Frontal cortex (tissue), 4 donors: ENCODE results near the gene GYS2. TPM values are rescaled to one million over a fixed set of nuclear protein-coding genes. Genes with fewer than 3 reads are reported as not detected.
"Not testable (repeated sequence)": the region's sequence is repeated elsewhere in the genome, so short reads cannot be mapped to it uniquely, and the experiment has no call there.

Experiments used
- DNase-seq, 2 donors: peaks; one replicate each; pipeline ENCODE4 v3.0.0; 2012; ENCODE audit warnings: low spot score in 2 of 2
- FAIRE-seq: peaks from 2 replicates; lab custom pipeline; 2012; peaks lifted over from hg19 to GRCh38; lab: Jason Lieb, UNC
- total RNA-seq: library from RNA; depleted of rRNA; stranded (reverse); fragments of >200 nt; gene quantifications from one replicate; pipeline ENCODE4 v1.2.3, GENCODE V29; 2014
- donor health status: control.
- donor health status: control.
- donor health status: control.

Gene GYS2
- total RNA-seq = not detected

GRCh38 chr12:21604245-21605101 lies at the start of gene GYS2:
TSS of gene GYS2 (minus strand) at chr12:21604847. CDS start at chr12:21604592, 255 bp downstream.
- DNase-seq = no peak
- FAIRE-seq = no peak

- no peak for FAIRE-seq
- no peak for DNase-seq
These were observed 47.2 kb upstream of the GYS2 start for GRCh38 chr12:21651821-21652220.

- DNase-seq (no peak), FAIRE-seq (no peak)
These were observed 46.4 kb upstream of the GYS2 start for GRCh38 chr12:21650997-21651396.

- FAIRE-seq = no peak
- DNase-seq = no peak
These were observed 44.4 kb upstream of the GYS2 start for GRCh38 chr12:21649034-21649433.

GRCh38 chr12:21648378-21648777 lies 43.7 kb upstream of the GYS2 start:
- DNase-seq (no peak), FAIRE-seq (no peak)

GRCh38 chr12:21647179-21647578 lies 42.5 kb upstream of the GYS2 start:
- FAIRE-seq = no peak
- no peak for DNase-seq

- not testable (repeated sequence) for FAIRE-seq, DNase-seq
These were observed 40.4 kb upstream of the GYS2 start for GRCh38 chr12:21645041-21645500.

- DNase-seq (no peak), FAIRE-seq (no peak)
These were observed 39.9 kb upstream of the GYS2 start for GRCh38 chr12:21644516-21644915.

- FAIRE-seq (no peak), DNase-seq (no peak)
These were observed 39.1 kb upstream of the GYS2 start for GRCh38 chr12:21643758-21644157.

GRCh38 chr12:21642707-21643389 lies 38.2 kb upstream of the GYS2 start:
- DNase-seq = no peak
- FAIRE-seq = no peak

- DNase-seq (no peak), FAIRE-seq (no peak)
These were observed 33.6 kb upstream of the GYS2 start for GRCh38 chr12:21638054-21638891.

- DNase-seq = no peak
- FAIRE-seq = no peak
These were observed 29.6 kb upstream of the GYS2 start for GRCh38 chr12:21634245-21634644.

GRCh38 chr12:21631367-21631766 lies 26.7 kb upstream of the GYS2 start:
- DNase-seq (no peak), FAIRE-seq (no peak)

- DNase-seq (no peak), FAIRE-seq (no peak)
These were observed 23.3 kb upstream of the GYS2 start for GRCh38 chr12:21627924-21628323.

GRCh38 chr12:21618566-21618965 lies 13.9 kb upstream of the GYS2 start:
- FAIRE-seq (no peak), DNase-seq (no peak)

- no peak for DNase-seq
- no peak for FAIRE-seq
These were observed 12.4 kb upstream of the GYS2 start for GRCh38 chr12:21617030-21617429.

GRCh38 chr12:21615431-21615830 lies 10.8 kb upstream of the GYS2 start:
- FAIRE-seq (no peak), DNase-seq (no peak)

- no peak for DNase-seq
- FAIRE-seq = no peak
These were observed 9.9 kb upstream of the GYS2 start for GRCh38 chr12:21614506-21614905.

GRCh38 chr12:21613931-21614330 lies 9.3 kb upstream of the GYS2 start:
- FAIRE-seq (no peak), DNase-seq (no peak)

GRCh38 chr12:21608196-21608595 lies 3.5 kb upstream of the GYS2 start:
- DNase-seq = no peak
- FAIRE-seq = no peak
